Heart left ventricle (tissue), 16 donors: ENCODE results near the gene RFX2. TPM values are rescaled to one million over a fixed set of nuclear protein-coding genes. Genes with fewer than 3 reads are reported as not detected.

ENCODE experiments used
- ATAC-seq, 4 donors: fragments of 200-7000 bp; cut with Tn5 transposase; one replicate each; pipeline ENCODE4 v1.9.1; 2020 to 2022; ENCODE audit warnings: moderate library complexity in 4 of 4, mild to moderate bottlenecking in 3 of 4, moderate number of reproducible peaks in 1 of 4
- DNase-seq, 5 donors: peaks; one replicate each; pipeline ENCODE4 v3.0.0-alpha.2; 2020
- H3K27ac ChIP-seq, 12 donors: fragments of 200-600 bp; sonication (generic) in 4 of 12; one replicate each; pipeline versions ENCODE4 v1.5.0 to v1.8.0; 2016 to 2022; ENCODE audit warnings: mild to moderate bottlenecking in 2 of 12
- H3K27me3 ChIP-seq, 9 donors: fragments of 200-600 bp; sonication (generic) in 2 of 9; one replicate each; pipeline versions ENCODE4 v1.5.1 to v1.8.0; 2016 to 2022; ENCODE audit warnings: mild to moderate bottlenecking in 3 of 9
- H3K36me3 ChIP-seq, 9 donors: fragments of 200-600 bp; sonication (generic) in 2 of 9; one replicate each; pipeline versions ENCODE4 v1.5.0 to v1.8.0; 2018 to 2022; ENCODE audit warnings: mild to moderate bottlenecking in 2 of 9
- H3K4me1 ChIP-seq, 12 donors: fragments of 200-600 bp; sonication (generic) in 4 of 12; one replicate each; pipeline versions ENCODE4 v1.5.0 to v1.8.0; 2016 to 2022; ENCODE audit warnings: mild to moderate bottlenecking in 3 of 12
- H3K4me3 ChIP-seq, 12 donors: fragments of 200-600 bp; sonication (generic) in 4 of 12; one replicate each; pipeline versions ENCODE4 v1.5.0 to v1.8.0; 2017 to 2022; ENCODE audit warnings: mild to moderate bottlenecking in 9 of 12, moderate library complexity in 4 of 12
- H3K9me3 ChIP-seq, 12 donors: fragments of 200-600 bp; sonication (generic) in 4 of 12; one replicate each; pipeline versions ENCODE4 v1.5.0 to v1.8.0; 2016 to 2022; ENCODE audit warnings: mild to moderate bottlenecking in 1 of 12
- CTCF ChIP-seq, 12 donors: fragments of 200-600 bp; sonication (generic) in 4 of 12; IDR thresholded peaks; one replicate each; pipeline versions ENCODE4 v1.5.0 to v1.8.0; 2018 to 2022; ENCODE audit warnings: antibody characterized with exemption in 12 of 12, mild to moderate bottlenecking in 5 of 12
- POLR2A ChIP-seq, 2 donors: fragments of 450-650 bp; IDR thresholded peaks; one replicate each; pipeline ENCODE4 v1.6.1; 2017; ENCODE audit warnings: antibody characterized with exemption in 2 of 2, mild to moderate bottlenecking in 2 of 2, moderate library complexity in 2 of 2
- WGBS, 4 donors: extraction: QIAGEN DNeasy Blood & Tissue Kit in 2 of 4; methylation state at CpG; one replicate each; pipeline versions ENCODE4 v1.1.5 to v1.1.7; 2013 to 2018; 5-methylcytosine and 5-hydroxymethylcytosine counted together
- intact Hi-C, 10 donors: fragments of 100-400 bp; cut with DNase I; formaldehyde crosslinking; loops; one replicate each; pipeline versions ENCODE4 v1.11.1 to v1.14.2; 2022
- polyA plus RNA-seq, 2 donors: library from polyadenylated mRNA; stranded (reverse); fragments of 200-250 nt; gene quantifications; one replicate each; pipeline ENCODE4 v1.2.3, GENCODE V29; 2013
- total RNA-seq, 9 donors: library from RNA; depleted of rRNA in 2 of 9; stranded (reverse); fragments of >200 nt in 2 of 9; fragmentation: NEBNext Ultra II Directional in 3 of 9; extraction: Animal tissue kit (Norgen Biotek cat#: 25700) in 3 of 9; gene quantifications; one replicate each; pipeline versions ENCODE4 v1.1.0 to v1.2.4, GENCODE V29; 2016 to 2023
- donor health status: ischemic (EF 13 %, LVEDD 7.1; RV severe dilation, severe dysfunction).
- donor health status: healthy with polysubstance abuse.
- donor health status: DM: no; HTN: yes; CAD: no.
- donor health status: DM: no; HTN: no; CAD: no.
- donor health status: ischemic (EF 25% LVEDD 6.9; RV normal size, moderate dysfunction).
- donor health status: ischemic (EF 25% LVEDD 5.7; RV mildly dilated, moderate dysfunction).
- donor health status: healthy.
- donor health status: DM: yes; HTN: yes; CAD: no.
- donor health status: ischemic (EF 35%, LVEDD 5.7; RV mildly dilated, moderate dysfunction).
- donor health status: nonischemic (EF 11% LVEDD 7.7; RV severe dilation, severe dysfunction).
- donor health status: DM: yes; HTN: yes; CAD: no.
- donor health status: PGD.
- donor health status: ischemic (EF 29% LVEDD 5.4; RV normal size, mild dysfunction).
- donor health status: nonischemic (EF 23%, LVEDD 6.1; RV moderate dilation, normal function).

Gene RFX2
- total and polyA plus RNA-seq, 11 donors = 2.8 to 20.0 (median 5.9) TPM

GRCh38 chr19:5956728-5957127 is 153.6 kb downstream of the RFX2 start:
- DNase-seq (peak in 2 of 5 donors; percentile 23 to 28), ATAC-seq (no peak)
- TF ChIP-seq POLR2A (IDR thresholded peaks at IDR 0.05) (no peak), CTCF (IDR thresholded peaks at IDR 0.05) (no peak)
- Histone ChIP-seq H3K27me3 (no peaks in the 10 kb centered on the region), H3K4me1 (peaks cover 22 to 100% (median 84%) of the 10 kb centered on the region in 12 donors), H3K27ac (peak overlapping the region in 6 of 12 donors; percentile 32 to 85 (median 70)), H3K4me3 (no peak overlapping the region), H3K36me3 (peaks cover 0 to 9% (median 0%) of the 10 kb centered on the region in 9 donors), H3K9me3 (no peaks in the 10 kb centered on the region)
- WGBS, 4 donors = 80 to 85% (median 81%) methylated on average over 11 to 12 of the region's 12 CpGs
- intact Hi-C loops = no loop called here

DNA sequence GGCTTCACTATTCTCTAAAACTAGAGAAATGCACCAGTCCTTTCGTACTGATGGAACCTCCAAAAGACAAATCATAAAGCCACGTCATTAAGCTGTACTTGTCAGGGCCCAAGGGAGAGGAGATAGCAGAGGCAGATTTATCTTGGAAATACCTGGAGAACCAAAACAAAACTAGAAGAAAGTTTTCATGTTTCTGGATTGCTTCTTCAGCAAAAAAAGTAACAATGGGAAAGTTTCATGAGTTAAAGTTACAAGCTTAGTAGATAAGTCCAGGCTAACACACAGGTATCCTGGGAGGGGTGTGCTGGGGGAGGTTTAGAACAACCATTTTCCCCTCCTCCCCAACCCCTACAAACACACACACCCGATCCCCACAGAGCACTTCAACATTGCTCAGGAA is 154.0 kb downstream of the RFX2 start:
- peak overlapping the region in 7 of 12 donors; percentile 32 to 85 (median 66) for H3K27ac ChIP-seq
- 44 to 63% (median 53%) methylated on average over 3 of the region's 3 CpGs for WGBS, 4 donors
- H3K36me3 ChIP-seq = peaks cover 0 to 9% (median 0%) of the 10 kb centered on the region in 9 donors
- DNase-seq = no peak
- H3K27me3 ChIP-seq = no peaks in the 10 kb centered on the region
- H3K4me1 ChIP-seq = peaks cover 22 to 100% (median 84%) of the 10 kb centered on the region in 12 donors
- no peaks in the 10 kb centered on the region for H3K9me3 ChIP-seq
- no peak for TF ChIP-seq CTCF (IDR thresholded peaks at IDR 0.05)
- no peak for TF ChIP-seq POLR2A (IDR thresholded peaks at IDR 0.05)
- no peak overlapping the region for H3K4me3 ChIP-seq
- no peak for ATAC-seq
- intact Hi-C loops = no loop called here

GRCh38 chr19:5955636-5955935 is 154.7 kb downstream of the RFX2 start:
- intact Hi-C loops = no loop called here
- peak overlapping the region in 11 of 12 donors; percentile 62 to 85 (median 69) for H3K27ac ChIP-seq
- DNase-seq (peak in 2 of 5 donors; percentile 3 to 12), ATAC-seq (no peak)
- H3K27me3 ChIP-seq = no peaks in the 10 kb centered on the region
- no peaks in the 10 kb centered on the region for H3K9me3 ChIP-seq
- no peak for TF ChIP-seq POLR2A (IDR thresholded peaks at IDR 0.05)
- no peak for TF ChIP-seq CTCF (IDR thresholded peaks at IDR 0.05)
- WGBS, 4 donors = 57 to 66% (median 61%) methylated on average over 3 of the region's 3 CpGs
- peaks cover 0 to 12% (median 0%) of the 10 kb centered on the region in 9 donors for H3K36me3 ChIP-seq
- H3K4me1 ChIP-seq = peaks cover 24 to 100% (median 84%) of the 10 kb centered on the region in 12 donors
- no peak overlapping the region for H3K4me3 ChIP-seq

- peaks cover 0 to 20% (median 0%) of the 10 kb centered on the region in 9 donors for H3K36me3 ChIP-seq
- H3K9me3 ChIP-seq = no peaks in the 10 kb centered on the region
- no peaks in the 10 kb centered on the region for H3K27me3 ChIP-seq
- intact Hi-C loops = loop anchor here in 1 of 10 donors (1.0 kb wide), 1 partner anchor 50 kb away; the partner anchor contains the start of gene VMAC
- H3K4me3 ChIP-seq = peak overlapping the region in 1 of 12 donors; percentile 30
- WGBS, 4 donors = 36 to 44% (median 39%) methylated on average over 6 of the region's 6 CpGs
- peak overlapping the region in 11 of 12 donors; percentile 62 to 85 (median 69) for H3K27ac ChIP-seq
- TF ChIP-seq CTCF (IDR thresholded peaks at IDR 0.05) (no peak), POLR2A (IDR thresholded peaks at IDR 0.05) (no peak)
- no peak for DNase-seq
- H3K4me1 ChIP-seq = peaks cover 21 to 100% (median 84%) of the 10 kb centered on the region in 12 donors
- no peak for ATAC-seq
Measured at GRCh38 chr19:5954293-5954692, 156.0 kb downstream of the RFX2 start.
